Gastrocnemius medialis (tissue), 4 donors: Measurements from ENCODE around the gene DDX10. TPM values are rescaled to one million over a fixed set of nuclear protein-coding genes. Genes with fewer than 3 reads are reported as not detected.

Experiments used
- ATAC-seq, 2 donors: fragments of 150-250 bp; one replicate each; pipeline ENCODE4 v1.9.1; 2016
- DNase-seq, 2 donors: peaks; one replicate each; pipeline ENCODE4 v3.0.0-alpha.2; 2019
- H3K27ac ChIP-seq, 4 donors: fragments of 200-600 bp; sonication (generic); 1 replicate in 1 of 4; 2 replicates in 3 of 4; pipeline ENCODE4 v1.5.1; 2016 to 2018; ENCODE audit warnings: mild to moderate bottlenecking in 2 of 4, moderate library complexity in 1 of 4
- H3K27me3 ChIP-seq, 3 donors: fragments of 200-600 bp; sonication (generic) in 2 of 3; 1 replicate in 1 of 3; 2 replicates in 2 of 3; pipeline versions ENCODE4 v1.5.1 to v1.6.0; 2016 to 2019; ENCODE audit warnings: mild to moderate bottlenecking in 1 of 3, moderate library complexity in 1 of 3
- H3K36me3 ChIP-seq, 2 donors: fragments of 200-600 bp; sonication (generic) in 1 of 2; one replicate each; pipeline ENCODE4 v1.5.1; 2017 to 2018
- H3K4me1 ChIP-seq, 2 donors: fragments of 200-600 bp; sonication (generic) in 1 of 2; one replicate each; pipeline ENCODE4 v1.5.1; 2016 to 2017; ENCODE audit warnings: mild to moderate bottlenecking in 2 of 2
- H3K4me3 ChIP-seq, 4 donors: fragments of 200-600 bp; sonication (generic) in 3 of 4; 1 replicate in 1 of 4; 2 replicates in 3 of 4; pipeline ENCODE4 v1.5.1; 2016 to 2019; ENCODE audit warnings: mild to moderate bottlenecking in 2 of 4
- H3K9me3 ChIP-seq, 3 donors: fragments of 200-600 bp; sonication (generic) in 2 of 3; 1 replicate in 1 of 3; 2 replicates in 2 of 3; pipeline ENCODE4 v1.5.1; 2016 to 2019
- CTCF ChIP-seq, 5 experiments: fragments of 450-650 bp in 3 of 5; fragments of 200-600 bp in 2 of 5; sonication (generic) in 2 of 5; IDR thresholded peaks in 4 of 5; conservative IDR thresholded peaks in 1 of 5; 1 replicate in 4 of 5; 2 replicates in 1 of 5; pipeline ENCODE4 v1.5.1; 2016 to 2019; ENCODE audit warnings: antibody characterized with exemption in 5 of 5, mild to moderate bottlenecking in 3 of 5, moderate library complexity in 3 of 5
- POLR2A ChIP-seq, 2 donors: fragments of 450-650 bp; IDR thresholded peaks; one replicate each; pipeline ENCODE4 v1.6.1; 2017; ENCODE audit warnings: antibody characterized with exemption in 2 of 2, mild to moderate bottlenecking in 2 of 2, moderate library complexity in 2 of 2
- in situ Hi-C, 4 donors: fragments of 200-750 bp; cut with MboI; loops; one replicate each; pipeline versions ENCODE4 v1.15.0 to v1.8.0; 2017; ENCODE audit warnings: low sequenced_read_pairs in 4 of 4
- intact Hi-C: fragments of 100-400 bp; cut with DNase I; formaldehyde crosslinking; loops from one replicate; pipeline ENCODE4 v1.15.1; 2023; ENCODE audit warnings: low total_unique reads
- total RNA-seq, 4 donors: library from RNA; depleted of rRNA; stranded (reverse); fragments of >200 nt; gene quantifications; one replicate each; pipeline versions ENCODE4 v1.1.0 to v1.2.3, GENCODE V29; 2016

DDX10 gene
- total RNA-seq, 4 donors from 2014 or later = 5.0 to 15.0 (median 10.5) TPM

- Histone ChIP-seq H3K4me3 (no peak overlapping the region), H3K27ac (no peak overlapping the region), H3K9me3 (no peaks in the 10 kb centered on the region), H3K4me1 (no peaks in the 10 kb centered on the region), H3K27me3 (no peaks in the 10 kb centered on the region), H3K36me3 (no peaks in the 10 kb centered on the region)
- in situ Hi-C loops = no loop called here
- intact Hi-C loops = no loop called here
- TF ChIP-seq POLR2A (IDR thresholded peaks at IDR 0.05) (no peak), CTCF (IDR thresholded peaks at IDR 0.05 in 4 of 5, conservative IDR thresholded peaks at IDR 0.05 in 1 of 5) (no peak)
- no peak for DNase-seq
- ATAC-seq = no peak
Measured at GRCh38 chr11:108958368-108959104, 293.7 kb downstream of the DDX10 start.

- no peaks in the 10 kb centered on the region for H3K4me1 ChIP-seq
- TF ChIP-seq POLR2A (IDR thresholded peaks at IDR 0.05) (no peak), CTCF (IDR thresholded peaks at IDR 0.05 in 4 of 5, conservative IDR thresholded peaks at IDR 0.05 in 1 of 5) (no peak)
Measured at GRCh38 chr11:108959105-108959761, 294.4 kb downstream of the DDX10 start.

GRCh38 chr11:108959874-108960273 lies 295.0 kb downstream of the DDX10 start:
- intact Hi-C loops = no loop called here
- Histone ChIP-seq H3K4me1 (no peaks in the 10 kb centered on the region), H3K9me3 (no peaks in the 10 kb centered on the region), H3K27me3 (no peaks in the 10 kb centered on the region), H3K36me3 (no peaks in the 10 kb centered on the region), H3K4me3 (no peak overlapping the region), H3K27ac (no peak overlapping the region)
- ATAC-seq (no peak), DNase-seq (no peak)
- in situ Hi-C loops = no loop called here
- TF ChIP-seq CTCF (IDR thresholded peaks at IDR 0.05 in 4 of 5, conservative IDR thresholded peaks at IDR 0.05 in 1 of 5) (no peak), POLR2A (IDR thresholded peaks at IDR 0.05) (no peak)

More at GRCh38 chr11:108959105-108959761, 294.4 kb downstream of the DDX10 start:
- no peaks in the 10 kb centered on the region for H3K36me3 ChIP-seq
- ATAC-seq (no peak), DNase-seq (no peak)
- no peaks in the 10 kb centered on the region for H3K27me3 ChIP-seq
- H3K9me3 ChIP-seq = no peaks in the 10 kb centered on the region
- intact Hi-C loops (no loop called here), in situ Hi-C loops (no loop called here)
- no peak overlapping the region for H3K27ac ChIP-seq
- no peak overlapping the region for H3K4me3 ChIP-seq

- intact Hi-C loops = no loop called here
- TF ChIP-seq CTCF (IDR thresholded peaks at IDR 0.05 in 4 of 5, conservative IDR thresholded peaks at IDR 0.05 in 1 of 5) (no peak), POLR2A (IDR thresholded peaks at IDR 0.05) (no peak)
- H3K36me3 ChIP-seq = no peaks in the 10 kb centered on the region
- H3K27me3 ChIP-seq = no peaks in the 10 kb centered on the region
- no peaks in the 10 kb centered on the region for H3K9me3 ChIP-seq
- ATAC-seq (no peak), DNase-seq (no peak)
- in situ Hi-C loops = no loop called here
- no peaks in the 10 kb centered on the region for H3K4me1 ChIP-seq
- H3K27ac ChIP-seq = no peak overlapping the region
- H3K4me3 ChIP-seq = no peak overlapping the region
Measured at GRCh38 chr11:108960501-108960900, 295.6 kb downstream of the DDX10 start.
